ENCODE measurements around the gene SPOCK1.

The SPOCK1 gene

DNA sequence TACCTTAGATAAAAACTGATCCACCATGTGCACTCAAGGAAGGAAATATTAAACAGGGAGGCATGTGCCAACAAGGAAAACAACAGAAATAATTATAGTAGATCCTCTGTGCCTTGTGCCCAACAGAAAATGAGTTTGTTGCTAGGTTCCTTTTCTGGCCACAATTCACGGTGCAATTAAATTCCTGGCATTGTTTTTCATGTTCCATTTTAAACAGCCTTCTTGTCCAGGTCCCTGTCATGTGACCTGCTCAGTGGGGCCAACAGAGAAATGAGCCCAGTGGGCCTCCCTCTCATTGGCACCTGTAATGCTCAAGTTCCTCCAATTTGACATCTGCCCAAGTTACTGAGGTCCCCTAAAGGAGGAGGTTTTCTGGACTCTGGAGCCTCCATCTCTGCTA lies 56.5 kb downstream of the SPOCK1 start:
- no peak for DNase-seq (ENCODE audit: low spot score)

DNA sequence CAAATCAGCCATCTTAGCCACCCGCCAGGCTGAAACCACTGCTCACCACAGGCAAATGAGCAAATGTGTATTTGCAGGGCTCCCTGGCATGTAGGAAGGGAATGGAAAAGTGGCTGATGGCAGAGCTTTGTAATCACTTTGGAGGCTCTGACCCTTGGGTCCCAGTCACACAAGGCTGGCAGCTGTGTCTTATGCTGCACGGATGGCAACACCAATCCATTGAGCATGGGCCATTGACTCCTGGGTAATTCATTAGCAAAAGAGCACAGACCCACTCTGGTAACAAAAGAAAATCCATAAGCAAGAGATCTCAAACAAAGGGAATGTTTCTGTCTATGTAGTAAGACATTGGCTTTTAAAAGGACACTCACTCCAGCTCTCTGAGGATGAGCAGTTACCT lies 57.6 kb downstream of the SPOCK1 start:
- DNase-seq (ENCODE audit: low spot score) = no peak

DNA sequence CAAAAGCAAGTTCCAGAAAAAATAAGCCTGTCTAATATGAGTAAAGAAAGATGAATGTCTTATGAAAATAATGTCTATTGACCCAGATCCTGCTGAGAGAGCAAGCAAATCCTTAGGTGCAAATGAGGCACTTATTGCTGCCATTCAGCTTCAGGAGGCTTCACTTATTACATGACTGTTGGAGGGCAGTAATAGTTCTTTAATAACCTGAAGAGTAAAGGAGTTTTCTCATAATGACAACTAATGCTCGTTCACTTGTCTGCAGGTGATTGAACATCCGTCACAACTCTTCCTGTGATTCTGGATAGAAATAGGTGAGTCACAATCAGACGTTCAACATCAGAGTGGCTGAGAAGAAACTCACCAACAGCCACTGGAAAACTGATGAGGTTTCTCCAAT lies 58.3 kb downstream of the SPOCK1 start:
- no peak for DNase-seq (ENCODE audit: low spot score)

DNA sequence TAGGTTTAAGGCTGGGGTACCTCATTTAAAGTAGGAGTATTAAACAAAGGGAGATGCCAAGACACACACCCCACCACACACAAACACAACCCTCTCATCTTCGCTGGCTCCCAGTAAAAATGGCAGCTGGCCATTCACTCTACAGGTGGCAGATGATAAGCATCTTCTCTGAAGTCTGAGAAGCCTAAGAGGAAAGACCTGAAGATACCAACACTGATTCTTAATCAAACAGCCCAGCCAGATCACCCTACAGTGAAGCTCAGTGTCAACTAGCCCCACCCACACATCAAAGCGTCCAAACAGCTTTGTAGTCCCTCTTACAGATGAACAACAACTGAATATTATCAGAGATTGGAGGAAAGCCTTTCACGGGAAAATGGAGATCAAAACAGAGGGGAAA lies 59.5 kb downstream of the SPOCK1 start:
- DNase-seq (ENCODE audit: low spot score) = no peak

DNA sequence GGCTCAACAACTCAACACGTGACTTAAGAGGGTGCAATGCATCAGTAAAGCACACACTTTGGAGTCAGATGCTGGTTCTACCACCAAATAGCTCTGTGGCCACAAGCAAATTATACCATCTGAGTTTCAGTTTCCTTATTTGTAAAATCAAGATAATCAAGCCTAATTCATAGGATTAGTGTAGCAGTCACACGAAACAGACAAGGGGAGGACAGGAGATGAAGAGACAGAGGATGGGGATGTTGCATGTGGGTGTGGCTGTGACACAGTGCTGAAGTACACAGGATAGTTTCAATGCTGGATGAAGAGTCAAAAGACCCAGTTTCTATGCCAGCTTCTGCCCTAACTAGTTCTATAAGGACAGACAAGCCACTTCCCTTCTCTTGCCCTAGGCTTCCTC lies 60.2 kb downstream of the SPOCK1 start:
- no peak for DNase-seq (ENCODE audit: low spot score)

DNA sequence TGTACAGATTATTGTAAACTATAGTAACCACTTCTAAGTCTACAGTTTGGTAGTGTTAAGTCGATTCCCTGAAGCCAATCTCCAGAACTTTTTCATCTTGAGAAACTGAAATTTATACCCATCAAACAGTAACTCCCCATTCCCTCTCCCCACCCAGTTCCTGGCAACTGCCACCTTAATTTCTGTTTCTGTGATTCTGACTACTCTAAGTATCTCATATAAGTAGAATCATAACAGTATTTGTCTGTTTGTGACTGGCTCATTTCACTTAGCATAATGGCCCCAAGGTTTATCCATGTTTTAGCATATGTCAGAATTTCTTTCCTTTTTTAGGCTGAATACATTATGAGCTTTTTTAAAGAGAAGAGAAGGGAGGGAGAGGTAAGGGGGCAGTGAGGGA lies 61.4 kb downstream of the SPOCK1 start:
- no peak for DNase-seq (ENCODE audit: low spot score)

DNA sequence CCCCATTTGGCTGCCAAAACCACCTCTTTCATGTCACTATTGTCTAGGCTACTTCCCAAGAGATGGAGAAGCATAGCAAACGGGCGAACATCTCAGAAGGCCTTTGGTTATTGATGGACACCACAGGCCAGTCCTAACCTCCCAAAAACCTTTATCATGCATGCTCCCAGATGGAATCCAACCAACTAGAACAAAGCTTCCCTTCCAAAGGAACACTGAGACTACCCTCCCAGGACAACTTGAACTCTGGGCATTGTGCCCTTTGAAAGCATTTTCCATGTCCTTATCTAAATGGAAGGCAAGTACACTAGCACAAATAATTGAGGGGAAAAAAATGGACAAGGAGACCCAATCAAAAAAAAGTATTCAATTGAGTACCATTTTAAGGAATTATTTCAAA lies 65.6 kb downstream of the SPOCK1 start:
- no peak for DNase-seq (ENCODE audit: low spot score)

DNA sequence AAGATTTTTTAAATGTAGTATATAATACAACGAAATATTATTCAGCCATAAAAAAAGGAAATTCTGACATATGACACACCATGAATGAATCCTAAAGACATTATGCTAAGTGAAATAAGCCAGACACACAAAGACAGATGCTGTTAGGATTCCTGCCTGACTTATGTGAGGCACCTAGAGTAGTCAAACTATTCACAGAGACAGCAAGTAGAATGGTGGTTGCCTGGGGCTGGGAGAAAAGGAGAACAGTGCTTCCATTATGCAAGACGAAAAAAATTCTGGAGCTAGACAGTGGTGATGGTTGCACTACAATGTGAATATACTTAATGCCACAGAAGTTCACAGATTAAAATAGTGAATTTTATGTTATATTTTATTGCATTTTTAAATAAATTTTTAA lies 66.8 kb downstream of the SPOCK1 start:
- DNase-seq (ENCODE audit: low spot score) = no peak

DNA sequence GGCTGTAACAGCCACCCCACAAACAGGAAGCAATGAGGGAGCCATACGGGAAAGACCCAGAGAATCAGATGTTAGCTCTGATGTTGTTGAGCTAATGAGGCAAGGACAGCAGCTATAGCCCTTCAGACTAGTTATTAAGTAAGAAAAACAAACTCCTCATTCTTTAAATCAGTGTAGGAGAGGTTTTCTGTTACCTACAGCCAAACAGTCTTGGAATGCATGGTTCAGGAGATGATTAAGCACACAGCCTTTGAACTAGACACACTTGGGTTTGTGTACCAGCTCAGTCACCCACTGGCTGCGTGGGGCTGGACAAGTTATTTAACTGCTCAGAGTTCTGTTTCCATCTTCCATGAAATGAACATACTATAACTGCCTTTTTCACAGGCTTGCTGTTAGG lies 68.1 kb downstream of the SPOCK1 start:
- DNase-seq (ENCODE audit: low spot score) = no peak

DNA sequence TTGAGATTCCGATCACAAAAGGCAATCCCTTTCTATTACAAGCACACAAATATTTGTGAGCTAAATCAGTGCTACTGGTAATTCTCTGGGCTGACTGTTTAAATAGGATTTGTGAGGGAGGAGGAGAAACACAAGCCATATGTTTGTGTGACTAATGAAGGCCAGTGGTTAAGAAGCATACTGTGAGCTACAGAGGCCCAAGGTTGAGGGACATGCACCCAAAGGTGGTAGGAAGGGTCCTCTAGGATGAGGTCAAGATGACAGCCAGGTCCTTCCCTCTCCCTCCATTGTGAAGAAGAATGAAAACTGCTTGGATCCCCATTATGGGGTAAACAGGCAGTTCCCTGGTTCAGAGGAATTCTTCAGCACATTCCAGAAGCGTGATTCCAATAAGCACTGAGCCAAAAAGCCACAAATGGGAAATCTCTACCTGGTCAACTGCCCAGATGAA lies 83.9 kb downstream of the SPOCK1 start:
- DNase-seq (ENCODE audit: low spot score) = no peak

DNA sequence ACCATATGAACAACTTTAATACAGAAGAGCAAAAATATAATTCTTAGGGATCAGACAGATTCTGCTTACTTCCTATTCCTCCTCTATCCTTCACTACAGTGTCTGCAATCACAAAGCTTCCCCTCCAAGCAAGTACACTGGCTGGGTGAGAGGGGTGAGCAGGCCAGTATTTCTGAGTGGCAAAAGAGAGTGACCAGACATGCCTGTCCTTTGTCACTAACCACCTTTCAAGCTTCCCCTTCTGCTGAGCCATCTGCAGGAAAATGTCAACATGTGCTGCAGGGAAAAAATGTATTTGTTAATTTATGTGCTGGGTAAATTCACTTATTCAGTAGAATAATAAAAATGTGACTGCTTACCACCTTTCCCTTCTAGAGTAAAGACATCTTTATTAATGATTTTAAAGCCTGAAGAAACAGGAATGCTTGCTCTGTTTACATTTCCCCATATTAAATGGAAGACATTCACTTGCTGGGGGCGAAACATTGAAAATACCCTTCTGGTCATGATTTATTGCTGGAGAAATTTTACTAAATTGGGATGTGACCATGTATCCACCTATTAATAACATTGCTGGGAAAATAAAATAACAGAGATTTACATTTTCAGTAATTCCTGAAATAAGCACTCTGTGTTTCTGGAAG lies 84.9 kb downstream of the SPOCK1 start:
- no peak for DNase-seq (ENCODE audit: low spot score)

DNA sequence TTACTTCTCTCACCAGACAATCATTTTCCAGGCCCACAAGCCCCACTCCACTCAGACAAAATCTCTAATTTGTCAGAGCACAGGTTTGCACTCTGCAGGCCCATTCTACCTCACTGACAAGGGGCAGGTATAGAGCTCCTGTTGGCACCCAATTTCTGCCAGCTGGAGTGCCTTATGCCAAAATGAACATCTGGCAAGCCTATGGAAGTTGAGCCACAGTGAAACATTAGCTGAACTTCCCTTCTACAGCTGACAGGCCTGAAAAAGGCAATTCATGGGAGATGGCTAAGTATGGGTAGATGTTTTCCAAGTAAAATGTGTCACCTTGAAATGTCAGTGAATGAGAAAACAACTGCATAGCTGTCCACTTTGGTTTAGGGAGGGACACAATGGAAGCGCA lies 87.0 kb downstream of the SPOCK1 start:
- DNase-seq (ENCODE audit: low spot score) = no peak

DNA sequence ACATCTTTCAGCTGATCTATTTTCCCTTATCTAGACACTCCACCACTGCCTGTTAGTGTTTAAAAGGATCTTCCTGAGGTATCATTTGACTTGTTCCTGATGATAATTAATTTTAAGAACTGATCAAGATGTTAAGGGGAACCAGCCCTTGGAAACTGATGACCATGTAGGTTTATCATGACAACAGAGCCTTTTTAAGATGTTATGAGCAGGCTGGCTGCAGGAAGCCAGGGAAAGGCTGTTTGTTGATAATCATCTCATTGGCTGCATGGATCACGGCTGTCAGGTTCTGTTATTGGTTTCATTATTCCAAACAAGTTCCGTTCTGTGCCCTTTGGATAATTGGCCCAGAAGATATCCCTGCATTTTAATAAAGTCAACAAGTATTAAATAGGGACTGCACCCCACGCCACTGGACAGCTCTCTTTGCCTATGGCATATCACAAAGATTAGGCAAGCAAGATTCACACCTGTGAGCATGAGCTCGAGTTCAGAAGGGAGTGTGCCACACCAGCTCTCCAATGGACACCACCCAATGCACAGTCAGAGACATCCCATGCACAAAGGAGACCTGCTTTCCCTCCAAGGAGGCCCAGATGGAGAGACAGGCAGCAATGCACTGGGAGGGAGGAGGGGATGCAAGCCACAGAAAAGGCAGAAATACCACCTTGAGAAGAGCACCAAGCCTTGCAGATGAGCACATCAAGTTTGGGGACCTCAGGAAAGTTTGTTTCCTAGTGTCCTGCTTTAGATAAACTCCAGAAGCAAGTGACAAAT lies 88.7 kb downstream of the SPOCK1 start:
- DNase-seq (ENCODE audit: low spot score) = no peak

DNA sequence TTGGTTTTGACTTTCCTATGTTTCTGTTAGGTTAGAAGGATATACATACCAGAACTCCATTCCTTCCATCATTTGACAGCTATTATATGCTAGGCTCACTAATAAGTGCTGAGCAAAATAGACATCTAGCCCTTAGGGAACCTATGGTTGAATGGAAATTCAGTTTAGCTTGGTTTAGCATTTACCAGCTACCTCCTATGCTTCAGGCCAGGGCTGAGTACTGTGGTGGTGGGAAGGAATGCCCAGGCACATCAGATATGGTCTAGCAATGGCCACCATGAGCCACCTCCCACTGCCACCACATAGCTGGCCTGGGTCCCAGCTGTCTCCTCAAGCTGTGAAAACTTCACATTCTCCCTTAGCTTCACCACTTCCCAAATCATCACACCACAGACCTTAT lies 89.4 kb downstream of the SPOCK1 start:
- DNase-seq (ENCODE audit: low spot score) = no peak

DNA sequence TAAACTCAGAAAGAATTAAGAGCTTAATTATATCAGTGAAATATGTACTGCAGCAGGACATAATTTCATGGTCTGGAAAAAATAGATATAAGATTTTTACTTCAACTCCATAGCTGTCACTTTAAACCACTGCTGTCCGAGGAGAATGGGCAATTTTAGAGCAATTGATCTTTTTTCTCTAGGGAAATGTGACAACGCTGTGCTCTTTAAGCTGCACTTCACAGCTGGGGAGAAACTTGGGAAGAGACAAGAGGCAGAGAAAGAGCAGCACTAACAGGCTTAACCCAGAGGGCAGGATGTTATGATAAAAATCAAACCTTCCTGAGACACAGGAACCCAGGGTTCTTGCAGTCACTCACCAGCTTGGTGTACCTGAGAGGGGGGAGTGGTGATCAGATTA lies 92.0 kb downstream of the SPOCK1 start:
- no peak for DNase-seq (ENCODE audit: low spot score)

DNA sequence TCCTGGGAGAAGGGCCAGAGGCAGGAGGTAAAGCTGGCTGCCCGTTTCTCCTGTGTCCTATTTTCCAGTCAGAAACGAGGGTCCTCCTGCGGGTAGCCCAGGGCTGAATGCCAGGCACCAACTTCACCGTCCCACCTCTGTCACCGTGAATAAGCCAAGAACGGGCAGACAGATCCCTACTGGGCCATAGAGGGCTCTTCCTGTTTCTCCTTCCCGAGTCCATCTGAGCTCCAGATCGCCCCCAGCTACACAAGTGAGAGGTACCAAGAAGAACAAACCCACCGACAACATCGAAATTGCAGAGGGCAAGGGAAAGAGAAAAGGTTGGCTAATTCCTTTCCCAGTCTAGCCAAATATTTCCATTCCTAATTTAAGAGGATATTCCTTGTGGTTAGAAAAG lies 93.7 kb downstream of the SPOCK1 start:
- DNase-seq (ENCODE audit: low spot score) = no peak

DNA sequence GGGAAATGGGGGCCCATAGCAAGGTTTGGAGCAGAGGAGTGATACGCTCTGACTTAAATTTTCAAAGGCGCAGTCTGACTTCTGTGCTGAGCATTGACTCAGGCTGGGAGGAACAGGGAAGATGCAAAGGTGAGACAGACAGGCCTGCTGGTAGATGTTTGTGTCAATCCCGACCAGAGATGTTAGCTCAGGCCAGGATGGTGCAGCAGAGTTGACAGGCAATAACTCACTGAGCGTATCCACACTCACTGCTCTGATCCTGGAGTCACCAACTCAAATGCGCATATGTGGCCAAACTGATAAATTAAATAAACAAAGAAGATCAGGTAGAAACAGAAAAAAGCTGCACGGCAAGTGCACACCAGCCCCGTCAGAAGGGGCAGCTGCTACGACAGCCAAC lies 95.3 kb downstream of the SPOCK1 start:
- DNase-seq (ENCODE audit: low spot score) = no peak

DNA sequence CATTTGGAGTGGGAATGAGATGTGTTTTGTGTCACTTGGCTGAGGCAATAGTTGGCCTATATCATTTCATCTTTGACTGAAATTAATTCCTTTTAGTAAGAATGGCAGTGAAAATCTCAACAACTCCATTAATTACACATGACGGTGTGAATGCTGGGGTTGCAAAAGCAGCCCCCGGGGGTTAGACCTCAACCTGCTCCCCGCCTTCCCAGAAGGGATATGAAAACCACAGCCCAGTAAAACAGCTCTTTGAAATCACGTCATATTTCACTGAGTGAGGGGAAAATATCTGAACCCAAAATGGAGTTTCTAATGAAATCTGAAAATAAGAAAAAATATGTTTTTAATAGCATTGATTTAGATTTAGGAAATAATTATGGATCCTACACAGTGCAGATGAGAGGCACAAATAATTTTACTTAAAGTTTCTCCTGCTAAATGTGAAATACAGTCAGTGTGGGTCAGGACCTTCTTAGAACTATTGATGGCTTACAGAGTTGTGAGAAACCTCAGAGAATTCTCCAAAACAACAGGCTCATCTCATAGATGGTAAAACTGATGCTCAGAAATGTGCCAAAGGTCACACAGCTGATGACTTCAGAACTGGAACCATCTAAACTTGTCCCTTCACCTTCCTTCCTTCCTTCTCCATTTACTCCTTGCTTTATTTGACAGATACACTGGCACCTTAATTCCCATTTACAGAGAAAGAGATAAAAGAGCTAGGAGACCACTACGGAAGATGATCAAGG lies 96.5 kb downstream of the SPOCK1 start:
- DNase-seq (ENCODE audit: low spot score) = no peak

DNA sequence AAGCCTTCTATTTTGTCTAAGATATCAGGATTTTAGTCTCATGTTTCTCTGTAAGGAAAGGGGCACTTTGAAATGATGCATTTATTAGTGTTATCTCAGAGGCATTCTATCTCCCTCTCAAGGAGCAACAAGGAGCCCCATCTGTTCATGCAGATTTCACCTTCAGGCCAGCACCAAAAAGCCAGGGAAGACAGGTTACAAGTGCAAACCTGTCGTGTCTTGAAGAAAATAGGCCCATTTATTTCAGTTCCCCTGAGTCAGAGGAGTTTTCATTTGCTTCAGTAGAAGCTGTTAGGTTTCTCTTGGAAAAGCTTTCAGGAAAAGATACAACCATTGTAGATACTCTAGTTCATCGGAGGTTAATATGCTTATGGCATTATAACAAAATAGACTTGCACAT lies 97.2 kb downstream of the SPOCK1 start:
- no peak for DNase-seq (ENCODE audit: low spot score)

DNA sequence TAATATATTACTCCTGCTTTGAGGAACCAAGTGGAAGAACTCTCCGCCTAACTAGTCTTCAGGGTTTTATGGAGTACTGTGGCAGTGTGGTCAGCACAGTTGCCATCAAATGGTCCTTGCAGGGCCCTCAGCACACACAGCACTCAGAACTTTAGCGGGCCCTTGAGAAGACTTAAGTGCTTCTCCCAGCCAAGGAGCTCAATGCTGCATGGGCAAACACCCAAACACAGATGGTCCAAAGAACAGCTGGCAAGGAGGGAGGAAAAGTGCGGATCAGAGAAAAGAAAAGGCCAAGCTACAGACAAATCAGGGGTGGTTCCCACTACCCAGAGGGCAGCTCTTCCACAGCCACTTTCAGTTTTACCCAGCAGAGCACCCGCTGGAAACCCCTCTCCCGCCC lies 98.6 kb downstream of the SPOCK1 start:
- DNase-seq (ENCODE audit: low spot score) = no peak

DNA sequence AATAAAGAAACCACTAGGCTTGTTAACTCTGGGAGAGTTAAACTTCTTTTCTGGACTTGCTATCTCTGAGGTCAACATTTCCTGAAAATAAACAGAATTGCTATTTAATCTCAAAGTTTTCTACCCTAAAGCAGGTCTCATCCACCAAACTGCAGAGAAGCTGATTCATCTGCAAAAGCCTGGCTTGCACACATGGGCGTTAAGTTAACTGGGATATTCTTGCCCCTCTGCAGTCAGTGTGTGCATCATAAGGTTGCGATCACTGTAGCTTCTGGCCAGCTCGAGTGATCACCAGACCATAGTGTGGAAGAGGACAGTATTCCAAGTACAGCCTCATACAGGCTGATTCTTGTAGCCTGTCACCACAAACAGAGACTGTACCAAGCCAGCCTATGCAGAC lies 99.2 kb downstream of the SPOCK1 start:
- DNase-seq (ENCODE audit: low spot score) = no peak

DNA sequence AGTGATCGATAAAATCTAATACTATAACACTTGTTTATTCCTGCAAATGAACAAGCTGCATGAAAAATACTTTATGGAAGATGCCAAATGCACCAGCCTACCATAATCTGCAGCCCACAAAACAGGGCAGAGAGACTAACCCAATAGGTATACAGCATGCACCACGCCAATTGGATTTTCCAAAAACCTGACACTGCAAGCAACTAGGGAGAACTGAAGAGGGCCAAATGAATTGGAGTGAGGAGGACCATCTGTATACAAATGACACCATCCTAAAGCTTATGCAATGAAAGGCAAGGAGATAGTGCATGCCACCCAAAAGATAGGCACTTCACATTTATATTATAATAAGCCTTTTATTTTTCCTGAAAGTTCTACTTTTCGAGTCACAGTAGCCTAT lies 100.4 kb downstream of the SPOCK1 start:
- DNase-seq (ENCODE audit: low spot score) = no peak

DNA sequence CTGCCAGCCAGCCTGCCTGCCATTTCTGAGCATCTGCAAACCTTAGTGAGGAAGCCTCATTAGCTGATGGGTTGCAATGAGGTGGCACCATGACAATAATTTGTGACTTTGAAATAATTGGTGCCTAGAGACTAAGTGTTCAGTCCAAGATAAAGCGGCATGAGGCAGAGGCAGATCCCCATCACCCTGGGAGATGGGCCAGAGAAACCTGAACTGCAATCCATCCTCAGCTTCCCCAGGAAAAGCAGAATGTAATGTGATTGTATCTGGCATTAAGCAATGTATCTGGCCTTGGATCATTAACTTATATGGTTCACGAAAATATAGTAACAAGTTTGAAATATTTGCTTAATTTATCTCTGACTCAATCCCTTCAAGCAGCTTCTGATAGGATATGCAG lies 101.0 kb downstream of the SPOCK1 start:
- no peak for DNase-seq (ENCODE audit: low spot score)

All from left forelimb (tissue), 1 donor.